PC-9 (cell line): ENCODE results near the gene DENND1A. TPM values are rescaled to one million over a fixed set of nuclear protein-coding genes. Genes with fewer than 3 reads are reported as not detected.

Experiments
- BruUV-seq: library from RNA; stranded (reverse); fragments of 400-500 nt; replicated peaks from 2 replicates; lab custom pipeline; 2021; lab: Mats Ljungman, UMichigan
- CTCF ChIA-PET: fragments of 300-600 bp; sonication (Branson Sonifier 250); formaldehyde crosslinking; loops from one replicate; lab custom pipeline; 2022; ENCODE audit warnings: antibody characterized with exemption; lab: Charles Lee
- POLR2A ChIA-PET: fragments of 300-600 bp; sonication (Branson Sonifier 250); formaldehyde crosslinking; loops from one replicate; lab custom pipeline; 2022; ENCODE audit warnings: antibody characterized with exemption; ENCODE audit not compliant: unreplicated experiment; lab: Charles Lee
- DNase-seq, 2 experiments: peaks; one replicate each; pipeline versions ENCODE4 v3.0.0 to v3.0.0-alpha.2; 2015 to 2022; ENCODE audit warnings: mixed read lengths in 1 of 2
- H2AFZ ChIP-seq: fragments of 200-600 bp; sonication (generic); 2 replicates; pipeline ENCODE4 v1.8.1; 2017; ENCODE audit warnings: antibody characterized with exemption
- H3F3A ChIP-seq: fragments of 200-600 bp; sonication (generic); 2 replicates; pipeline ENCODE4 v1.8.1; 2017; ENCODE audit warnings: antibody characterized with exemption, mild to moderate bottlenecking, low read depth; ENCODE audit not compliant: insufficient read depth
- H3K27ac ChIP-seq: fragments of 200-600 bp; sonication (generic); 2 replicates; pipeline ENCODE4 v1.6.1; 2016; ENCODE audit warnings: mixed run types
- H3K27me3 ChIP-seq: fragments of 200-600 bp; sonication (generic); 2 replicates; pipeline ENCODE4 v1.6.1; 2016; ENCODE audit warnings: low read depth, mixed run types; ENCODE audit not compliant: insufficient read depth
- H3K36me3 ChIP-seq: fragments of 200-600 bp; sonication (generic); 2 replicates; pipeline ENCODE4 v1.6.1; 2016; ENCODE audit warnings: low read depth, mixed run types
- H3K4me1 ChIP-seq: fragments of 200-600 bp; sonication (generic); replicated peaks from 2 replicates; pipeline ENCODE4 v1.6.1; 2016; ENCODE audit warnings: mixed run types; ENCODE audit not compliant: insufficient read depth
- H3K4me2 ChIP-seq: fragments of 200-600 bp; sonication (generic); 2 replicates; pipeline ENCODE4 v1.6.1; 2017; ENCODE audit warnings: mixed run types
- H3K4me3 ChIP-seq: fragments of 200-600 bp; sonication (generic); 2 replicates; pipeline ENCODE4 v1.6.1; 2016; ENCODE audit warnings: mixed run types
- H3K79me2 ChIP-seq: fragments of 200-600 bp; sonication (generic); 2 replicates; pipeline ENCODE4 v1.6.1; 2017; ENCODE audit warnings: low read depth, mixed run types
- H3K9me2 ChIP-seq: fragments of 200-600 bp; sonication (generic); 2 replicates; pipeline ENCODE4 v1.8.1; 2017; ENCODE audit warnings: mild to moderate bottlenecking; ENCODE audit not compliant: insufficient read depth
- H3K9me3 ChIP-seq: fragments of 200-600 bp; sonication (generic); 2 replicates; pipeline ENCODE4 v1.8.1; 2016; ENCODE audit warnings: low read depth; ENCODE audit not compliant: insufficient read depth
- H4K20me1 ChIP-seq: fragments of 200-600 bp; sonication (generic); 2 replicates; pipeline ENCODE4 v1.8.1; 2017; ENCODE audit not compliant: insufficient read depth
- CTCF ChIP-seq: fragments of 200-600 bp; sonication (generic); conservative IDR thresholded peaks from 2 replicates; pipeline ENCODE4 v1.6.1; 2017; ENCODE audit warnings: mixed run types, antibody characterized with exemption, mild to moderate bottlenecking, moderate library complexity
- EZH2 ChIP-seq: fragments of 200-600 bp; sonication (generic); IDR thresholded peaks from 2 replicates; pipeline ENCODE4 v1.8.0; 2017; ENCODE audit warnings: antibody characterized with exemption, low read depth
- intact Hi-C: fragments of 100-400 bp; cut with micrococcal nuclease; formaldehyde crosslinking; loops from one replicate; pipeline ENCODE4 v1.10.0; 2022; ENCODE audit not compliant: unreplicated experiment
- total RNA-seq: library from RNA; stranded (reverse); gene quantifications from 2 replicates; pipeline ENCODE4 v1.2.3, GENCODE V29; 2021

The DENND1A gene
- total RNA-seq, 1 experiment from 2014 or later, result 37.7 TPM

GRCh38 chr9:123336449-123336848, 593.5 kb downstream of the DENND1A start:
- Histone ChIP-seq H3K9me3 (no peaks in the 10 kb centered on the region), H3K4me1 (0 out of 2 replicates have a peak, but pooled peaks cover 5% of the 10 kb centered on the region), H3K79me2 (no peaks in the 10 kb centered on the region), H3K4me2 (no peak overlapping the region), H2AFZ (no peak overlapping the region), H3F3A (no peaks in the 10 kb centered on the region), H4K20me1 (no peaks in the 10 kb centered on the region), H3K27me3 (no peaks in the 10 kb centered on the region), H3K9me2 (no peaks in the 10 kb centered on the region), H3K36me3 (no peaks in the 10 kb centered on the region), H3K27ac (no peak overlapping the region), H3K4me3 (no peak overlapping the region)
- no peak for DNase-seq
- no TSS peak for BruUV-seq
- TF ChIP-seq CTCF, result no peak
- no peak for TF ChIP-seq EZH2
- CTCF ChIA-PET, result no interaction called here
- POLR2A ChIA-PET, result no interaction called here
- intact Hi-C loops, result no loop called here

DNA sequence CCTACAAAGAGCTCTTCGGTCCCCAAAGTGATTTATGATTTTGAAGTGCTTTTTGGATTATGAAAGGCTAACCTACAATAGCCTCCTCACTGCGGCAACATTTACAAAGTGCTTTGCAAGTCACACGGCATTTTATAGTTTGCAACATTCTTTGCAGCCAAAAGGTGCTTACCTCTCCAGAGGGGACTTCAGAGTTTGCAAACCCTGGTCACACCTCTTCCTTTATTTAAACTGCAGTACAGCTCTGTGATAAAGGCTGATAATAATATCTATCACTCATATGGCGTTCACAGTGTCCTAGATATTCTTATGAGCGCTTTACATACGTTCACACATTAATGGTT, 594.0 kb downstream of the DENND1A start:
- POLR2A ChIA-PET, result no interaction called here
- no peak overlapping the region for H2AFZ ChIP-seq
- H3K4me3 ChIP-seq, result no peak overlapping the region
- H3K4me2 ChIP-seq, result no peak overlapping the region
- no peaks in the 10 kb centered on the region for H3K36me3 ChIP-seq
- H3K79me2 ChIP-seq, result no peaks in the 10 kb centered on the region
- H3K4me1 ChIP-seq, result 0 out of 2 replicates have a peak, but pooled peaks cover 5% of the 10 kb centered on the region
- no peak overlapping the region for H3K27ac ChIP-seq
- H3K27me3 ChIP-seq, result no peaks in the 10 kb centered on the region
- BruUV-seq, result no TSS peak
- no peaks in the 10 kb centered on the region for H3K9me3 ChIP-seq
- intact Hi-C loops, result no loop called here
- CTCF ChIA-PET, result no interaction called here
- no peak for TF ChIP-seq CTCF
- TF ChIP-seq EZH2, result no peak
- no peaks in the 10 kb centered on the region for H4K20me1 ChIP-seq
- no peaks in the 10 kb centered on the region for H3K9me2 ChIP-seq
- no peaks in the 10 kb centered on the region for H3F3A ChIP-seq
- DNase-seq, result no peak

DNA sequence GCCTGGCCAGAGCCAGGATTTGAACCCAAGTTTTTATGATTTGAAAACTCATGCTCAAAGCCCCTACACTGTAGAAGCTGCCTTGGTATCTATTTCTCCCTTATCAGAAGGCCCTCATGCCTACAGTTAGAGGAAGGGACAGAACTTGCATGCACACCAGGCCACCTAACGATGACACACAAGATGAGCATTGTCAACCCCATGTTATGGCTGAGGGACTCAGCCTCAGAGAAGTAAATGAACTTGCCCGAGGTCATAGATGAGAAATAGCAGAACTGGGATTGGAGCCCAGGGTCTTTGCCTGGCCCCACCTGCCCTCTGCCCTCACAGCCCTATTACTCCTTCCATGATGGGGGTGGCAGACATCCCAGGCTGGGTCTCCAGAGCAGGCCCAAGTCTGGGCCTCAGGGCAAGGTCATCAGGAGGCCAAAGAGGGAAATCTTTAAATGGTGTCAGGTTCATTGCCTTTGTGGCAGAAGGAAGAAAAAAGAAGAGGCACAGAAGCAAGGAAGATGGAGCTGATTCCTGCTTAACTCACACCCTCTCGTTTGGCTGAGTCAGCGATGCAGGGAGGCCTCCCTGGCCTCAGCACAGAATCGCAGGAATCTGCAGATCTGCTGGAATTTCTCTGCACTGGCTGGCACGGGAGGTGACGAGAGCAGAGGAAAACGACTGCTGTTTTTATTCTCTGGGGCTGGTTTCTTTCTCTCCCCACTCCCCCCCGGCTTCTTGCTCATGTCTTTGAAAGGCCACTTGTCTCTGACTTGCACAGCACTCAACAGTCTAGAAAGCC, 594.5 kb downstream of the DENND1A start:
- Histone ChIP-seq H3K27me3 (no peaks in the 10 kb centered on the region), H3K36me3 (no peaks in the 10 kb centered on the region), H3K9me3 (no peaks in the 10 kb centered on the region), H2AFZ (no peak overlapping the region), H3K9me2 (no peaks in the 10 kb centered on the region), H3K27ac (no peak overlapping the region), H3F3A (no peaks in the 10 kb centered on the region), H3K4me1 (0 out of 2 replicates have a peak, but pooled peaks cover 5% of the 10 kb centered on the region), H3K4me2 (no peak overlapping the region), H4K20me1 (no peaks in the 10 kb centered on the region), H3K79me2 (no peaks in the 10 kb centered on the region), H3K4me3 (no peak overlapping the region)
- CTCF ChIA-PET, result no interaction called here
- intact Hi-C loops, result no loop called here
- TF ChIP-seq CTCF (no peak), EZH2 (no peak)
- peak in 1 of 2 experiments; percentile 24 for DNase-seq
- no TSS peak for BruUV-seq
- POLR2A ChIA-PET, result no interaction called here
